PFSK-1 (cell line): ENCODE results near the gene IGF1R.

ENCODE experiments used
- FOXP2 ChIP-seq: optimal IDR thresholded peaks from 2 replicates; pipeline ENCODE3; 2011; ENCODE audit warnings: borderline replicate concordance, control low read depth, inconsistent platforms; ENCODE audit not compliant: insufficient read depth; ENCODE audit errors: extremely low read length, extremely low read depth
- POLR2AphosphoS5 ChIP-seq: IDR thresholded peaks from 2 replicates; pipeline ENCODE4 v1.6.1; 2012; ENCODE audit warnings: low read depth, mild to moderate bottlenecking, control low read depth, low read length, moderate library complexity
- REST ChIP-seq, 2 experiments: IDR thresholded peaks; 2 replicates each; pipeline versions ENCODE4 v1.6.1 to v1.8.0; 2011 to 2012; ENCODE audit warnings: low read depth in 2 of 2, low read length in 2 of 2, control low read depth in 1 of 2, inconsistent platforms in 1 of 2, mild to moderate bottlenecking in 1 of 2, moderate library complexity in 1 of 2; ENCODE audit not compliant: insufficient read depth in 1 of 2
- SIN3A ChIP-seq: IDR thresholded peaks from 2 replicates; pipeline ENCODE4 v1.6.1; 2012; ENCODE audit warnings: mild to moderate bottlenecking, low read length, moderate library complexity, borderline replicate concordance; ENCODE audit not compliant: insufficient read depth
- TAF1 ChIP-seq: IDR thresholded peaks from 2 replicates; pipeline ENCODE4 v1.6.1; 2012; ENCODE audit warnings: low read length, control low read depth, borderline replicate concordance; ENCODE audit not compliant: insufficient read depth

- no peak for TF ChIP-seq POLR2AphosphoS5
- TF ChIP-seq TAF1: no peak
- no peak for TF ChIP-seq REST (IDR thresholded peaks at IDR 0.05; ENCODE audit: insufficient read depth in 1 of 2, low read depth in 2 of 2, low read length in 2 of 2)
- no peak for TF ChIP-seq SIN3A
- TF ChIP-seq FOXP2: no peak
Observed at GRCh38 chr15:98906712-98907083, 258.4 kb downstream of the IGF1R start.
